HEK293 (cell line): ENCODE results near the gene ZMPSTE24.
A peak's percentile ranks its signal among the peaks of the same experiment; 100 is the strongest.

Experiments used
- CTCF ChIA-PET: fragments of 350-600 bp; formaldehyde crosslinking; extraction: SDS; loops from one replicate; lab custom pipeline; 2021; ENCODE audit warnings: antibody characterized with exemption; lab: Yijun Ruan, JAX
- POLR2A ChIA-PET: fragments of 300-600 bp; formaldehyde crosslinking; extraction: SDS; loops from one replicate; lab custom pipeline; 2020; ENCODE audit warnings: antibody characterized with exemption, inconsistent platforms; lab: Yijun Ruan, JAX
- H3K27ac ChIP-seq: fragments of 200-500 bp; sonication (Bioruptor generic); 2 replicates; pipeline ENCODE4 v1.5.1; 2014; ENCODE audit warnings: low read depth, low read length, control low read depth, inconsistent platforms; ENCODE audit errors: extremely low read depth
- H3K36me3 ChIP-seq, 2 experiments: fragments of 200-500 bp in 1 of 2; sonication (Bioruptor generic) in 1 of 2; 1 replicate in 1 of 2; 2 replicates in 1 of 2; pipeline ENCODE4 v1.5.1; 2014 to 2017; ENCODE audit warnings: inconsistent platforms in 2 of 2, low read length in 2 of 2; ENCODE audit not compliant: control insufficient read depth in 2 of 2, insufficient read depth in 1 of 2
- H3K4me1 ChIP-seq: fragments of 200-500 bp; sonication (Bioruptor generic); 2 replicates; pipeline ENCODE4 v1.5.1; 2014; ENCODE audit warnings: mild to moderate bottlenecking, low read length, inconsistent platforms; ENCODE audit not compliant: control insufficient read depth, insufficient read depth
- H3K4me3 ChIP-seq: 2 replicates; pipeline ENCODE4 v1.5.1; 2011; ENCODE audit warnings: low read depth, mild to moderate bottlenecking, control low read depth, low read length, moderate library complexity
- H3K9me3 ChIP-seq: fragments of 200-500 bp; sonication (Bioruptor generic); 2 replicates; pipeline ENCODE4 v1.5.1; 2014; ENCODE audit warnings: low read depth, low read length, inconsistent platforms; ENCODE audit not compliant: control insufficient read depth, insufficient read depth
- GLIS1 ChIP-seq: fragments of 450-650 bp; formaldehyde crosslinking; IDR thresholded peaks from 2 replicates; pipeline ENCODE4 v1.5.1; 2016; ENCODE audit warnings: missing biosample characterization, missing genetic modification characterization
- KLF10 ChIP-seq: fragments of 450-650 bp; IDR thresholded peaks from 2 replicates; pipeline ENCODE4 v1.5.1; 2018; ENCODE audit warnings: missing biosample characterization, mild to moderate bottlenecking, missing genetic modification characterization
- SP7 ChIP-seq: fragments of 450-650 bp; formaldehyde crosslinking; IDR thresholded peaks from 2 replicates; pipeline ENCODE4 v1.5.1; 2016; ENCODE audit warnings: missing biosample characterization, missing genetic modification characterization
- ZBTB20 ChIP-seq: fragments of 450-650 bp; formaldehyde crosslinking; IDR thresholded peaks from 2 replicates; pipeline ENCODE4 v1.5.1; 2016; ENCODE audit warnings: missing biosample characterization, missing genetic modification characterization
- ZIC2 ChIP-seq: fragments of 450-650 bp; formaldehyde crosslinking; IDR thresholded peaks from 2 replicates; pipeline ENCODE4 v1.5.1; 2016; ENCODE audit warnings: missing biosample characterization, missing genetic modification characterization
- ZNF155 ChIP-seq: fragments of 450-650 bp; formaldehyde crosslinking; IDR thresholded peaks from 2 replicates; pipeline ENCODE4 v1.5.1; 2016; ENCODE audit warnings: missing biosample characterization, missing genetic modification characterization
- ZNF518A ChIP-seq: fragments of 450-650 bp; formaldehyde crosslinking; conservative IDR thresholded peaks from 2 replicates; pipeline ENCODE4 v1.5.1; 2016; ENCODE audit warnings: low read depth, missing biosample characterization, missing genetic modification characterization
- ZNF544 ChIP-seq: fragments of 450-650 bp; formaldehyde crosslinking; IDR thresholded peaks from 2 replicates; pipeline ENCODE4 v1.5.0; 2017; ENCODE audit warnings: missing biosample characterization, missing genetic modification characterization
- ZNF692 ChIP-seq: fragments of 450-650 bp; formaldehyde crosslinking; IDR thresholded peaks from 2 replicates; pipeline ENCODE4 v1.5.1; 2016; ENCODE audit warnings: missing biosample characterization, missing genetic modification characterization
- ZSCAN23 ChIP-seq: fragments of 450-650 bp; formaldehyde crosslinking; IDR thresholded peaks from 2 replicates; pipeline ENCODE4 v1.5.1; 2016; ENCODE audit warnings: missing biosample characterization, missing genetic modification characterization
- TF ChIP-seq, protein P1 (sequence below): fragments of 450-650 bp; formaldehyde crosslinking; IDR thresholded peaks from 2 replicates; pipeline ENCODE4 v1.5.1; 2016; ENCODE audit warnings: missing biosample characterization, missing genetic modification characterization
- TF ChIP-seq, protein P2 (sequence below): fragments of 450-650 bp; formaldehyde crosslinking; IDR thresholded peaks from 2 replicates; pipeline ENCODE4 v1.5.1; 2017; ENCODE audit warnings: missing biosample characterization, missing genetic modification characterization

The ZMPSTE24 gene

GRCh38 chr1:40291293-40291692 is 33.3 kb downstream of the ZMPSTE24 start (continued):
- TF ChIP-seq, protein P1, sequence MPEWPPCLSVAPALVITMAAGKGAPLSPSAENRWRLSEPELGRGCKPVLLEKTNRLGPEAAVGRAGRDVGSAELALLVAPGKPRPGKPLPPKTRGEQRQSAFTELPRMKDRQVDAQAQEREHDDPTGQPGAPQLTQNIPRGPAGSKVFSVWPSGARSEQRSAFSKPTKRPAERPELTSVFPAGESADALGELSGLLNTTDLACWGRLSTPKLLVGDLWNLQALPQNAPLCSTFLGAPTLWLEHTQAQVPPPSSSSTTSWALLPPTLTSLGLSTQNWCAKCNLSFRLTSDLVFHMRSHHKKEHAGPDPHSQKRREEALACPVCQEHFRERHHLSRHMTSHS (tag by site-specific recombination), result no peak
- no peak for TF ChIP-seq KLF10 (tag by site-specific recombination)

DNA sequence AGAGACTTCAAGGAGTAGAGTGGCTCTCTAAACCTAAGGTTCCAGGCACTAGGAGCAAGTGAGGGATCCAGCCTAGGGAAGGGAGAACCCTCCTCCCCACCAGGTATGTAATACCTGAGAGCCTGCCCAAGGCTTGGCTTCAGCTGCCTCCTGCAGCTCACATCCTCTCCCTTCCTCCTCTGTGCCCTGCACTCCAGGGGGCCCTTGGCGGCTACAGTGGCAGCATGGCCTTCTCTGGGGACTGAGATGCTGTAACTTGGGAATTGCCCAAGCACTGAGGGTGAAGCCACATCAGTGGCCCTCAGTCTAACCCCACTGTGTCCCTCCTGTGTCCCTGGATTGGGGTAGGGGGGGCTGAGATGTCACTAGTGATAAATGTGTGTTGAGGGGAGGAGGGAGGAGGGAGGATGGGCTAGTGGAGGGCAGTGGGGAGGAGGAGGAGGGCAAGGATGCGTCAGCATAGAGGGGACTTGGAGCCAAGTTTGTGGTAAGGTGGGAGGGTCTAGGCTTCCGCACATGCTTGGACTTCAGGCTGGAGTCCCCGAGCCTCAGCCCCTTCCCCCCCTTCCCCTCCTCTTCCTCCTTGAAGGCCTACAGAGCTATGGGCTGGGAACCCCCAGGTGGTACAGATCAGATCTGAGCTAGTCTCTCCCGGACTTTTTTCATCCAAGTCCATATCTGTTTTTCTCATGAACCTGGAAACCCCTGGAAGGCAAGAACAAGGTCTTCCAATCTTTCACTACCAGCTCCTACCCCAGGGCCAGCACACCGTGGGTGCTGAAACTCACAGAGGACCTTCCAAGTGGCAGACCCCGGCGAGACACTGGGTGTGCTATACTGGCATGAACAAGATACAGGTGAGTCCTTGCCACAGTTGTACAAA is 41.6 kb downstream of the ZMPSTE24 start:
- Histone ChIP-seq H3K27ac (no peak overlapping the region), H3K36me3 (peaks cover 0 to 2% of the 10 kb centered on the region in 2 experiments; a peak in 2 of 3 replicates), H3K4me1 (no peaks in the 10 kb centered on the region), H3K4me3 (no peak overlapping the region), H3K9me3 (no peaks in the 10 kb centered on the region)
- TF ChIP-seq, protein P2, sequence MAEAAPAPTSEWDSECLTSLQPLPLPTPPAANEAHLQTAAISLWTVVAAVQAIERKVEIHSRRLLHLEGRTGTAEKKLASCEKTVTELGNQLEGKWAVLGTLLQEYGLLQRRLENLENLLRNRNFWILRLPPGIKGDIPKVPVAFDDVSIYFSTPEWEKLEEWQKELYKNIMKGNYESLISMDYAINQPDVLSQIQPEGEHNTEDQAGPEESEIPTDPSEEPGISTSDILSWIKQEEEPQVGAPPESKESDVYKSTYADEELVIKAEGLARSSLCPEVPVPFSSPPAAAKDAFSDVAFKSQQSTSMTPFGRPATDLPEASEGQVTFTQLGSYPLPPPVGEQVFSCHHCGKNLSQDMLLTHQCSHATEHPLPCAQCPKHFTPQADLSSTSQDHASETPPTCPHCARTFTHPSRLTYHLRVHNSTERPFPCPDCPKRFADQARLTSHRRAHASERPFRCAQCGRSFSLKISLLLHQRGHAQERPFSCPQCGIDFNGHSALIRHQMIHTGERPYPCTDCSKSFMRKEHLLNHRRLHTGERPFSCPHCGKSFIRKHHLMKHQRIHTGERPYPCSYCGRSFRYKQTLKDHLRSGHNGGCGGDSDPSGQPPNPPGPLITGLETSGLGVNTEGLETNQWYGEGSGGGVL (tag by site-specific recombination), result 0 out of 2 replicates have a peak, but pooled peaks have one; percentile 19
- peak; percentile 81 for TF ChIP-seq GLIS1 (tag by site-specific recombination)
- TF ChIP-seq ZSCAN23 (tag by site-specific recombination), result no peak
- TF ChIP-seq ZNF518A (tag by site-specific recombination), result no peak
- TF ChIP-seq ZIC2 (tag by site-specific recombination), result peak; percentile 44
- POLR2A ChIA-PET, result interaction anchor here (0.6 kb wide), 1 partner anchor 19 kb away, joined by 3 read pairs; no protein-coding TSS in a partner anchor
- CTCF ChIA-PET, result no interaction called here

GRCh38 chr1:40300249-40300567 is 42.2 kb downstream of the ZMPSTE24 start:
- Histone ChIP-seq H3K27ac (no peak overlapping the region), H3K4me1 (no peaks in the 10 kb centered on the region), H3K9me3 (no peaks in the 10 kb centered on the region), H3K4me3 (no peak overlapping the region), H3K36me3 (no peaks in the 10 kb centered on the region; a peak in 1 of 3 replicates)
- ChIA-PET CTCF (no interaction called here), POLR2A (interaction anchor here (0.6 kb wide), 1 partner anchor 18 kb away, joined by 3 read pairs; no protein-coding TSS in a partner anchor)
- TF ChIP-seq ZBTB20 (tag by site-specific recombination) (no peak), ZNF692 (tag by site-specific recombination) (no peak), ZNF544 (tag by site-specific recombination) (no peak), SP7 (no peak), ZNF155 (no peak)
